ENCODE data around the gene CNTROB.
A peak's percentile ranks its signal among the peaks of the same experiment; 100 is the strongest.

CNTROB gene

GRCh38 chr17:7884581-7885366 is 47.2 kb upstream of the CNTROB start:
- Histone ChIP-seq H3K4me3 (ENCODE audit: low read length) (peak overlapping the region; percentile 95), H3F3A (ENCODE audit: control insufficient read depth, insufficient read depth) (peaks cover 45% of the 10 kb centered on the region), H3K4me2 (ENCODE audit: low read length) (peak overlapping the region; percentile 99; the same call in 1 of the 2 replicates), H3K9me3 (ENCODE audit: control insufficient read depth, insufficient read depth, low read length) (no peaks in the 10 kb centered on the region), H3K27ac (ENCODE audit: low read depth, low read length) (peak overlapping the region; percentile 96), H3K27me3 (ENCODE audit: control insufficient read depth, low read length) (no peaks in the 10 kb centered on the region), H3K79me2 (ENCODE audit: control insufficient read depth, low read length) (peaks cover 80% of the 10 kb centered on the region), H3K36me3 (ENCODE audit: control insufficient read depth, low read length) (peaks cover 66% of the 10 kb centered on the region), H3K9me2 (replicated peaks; ENCODE audit: control insufficient read depth, low read length) (no peaks in the 10 kb centered on the region), H4K20me1 (ENCODE audit: control insufficient read depth, insufficient read depth, low read depth, low read length) (no peaks in the 10 kb centered on the region), H3K4me1 (ENCODE audit: control insufficient read depth, low read length) (peaks cover 63% of the 10 kb centered on the region)
- no peak for TF ChIP-seq EZH2phosphoT487 (IDR thresholded peaks at IDR 0.05; ENCODE audit: borderline replicate concordance, low read length)
- TF ChIP-seq, protein P1, sequence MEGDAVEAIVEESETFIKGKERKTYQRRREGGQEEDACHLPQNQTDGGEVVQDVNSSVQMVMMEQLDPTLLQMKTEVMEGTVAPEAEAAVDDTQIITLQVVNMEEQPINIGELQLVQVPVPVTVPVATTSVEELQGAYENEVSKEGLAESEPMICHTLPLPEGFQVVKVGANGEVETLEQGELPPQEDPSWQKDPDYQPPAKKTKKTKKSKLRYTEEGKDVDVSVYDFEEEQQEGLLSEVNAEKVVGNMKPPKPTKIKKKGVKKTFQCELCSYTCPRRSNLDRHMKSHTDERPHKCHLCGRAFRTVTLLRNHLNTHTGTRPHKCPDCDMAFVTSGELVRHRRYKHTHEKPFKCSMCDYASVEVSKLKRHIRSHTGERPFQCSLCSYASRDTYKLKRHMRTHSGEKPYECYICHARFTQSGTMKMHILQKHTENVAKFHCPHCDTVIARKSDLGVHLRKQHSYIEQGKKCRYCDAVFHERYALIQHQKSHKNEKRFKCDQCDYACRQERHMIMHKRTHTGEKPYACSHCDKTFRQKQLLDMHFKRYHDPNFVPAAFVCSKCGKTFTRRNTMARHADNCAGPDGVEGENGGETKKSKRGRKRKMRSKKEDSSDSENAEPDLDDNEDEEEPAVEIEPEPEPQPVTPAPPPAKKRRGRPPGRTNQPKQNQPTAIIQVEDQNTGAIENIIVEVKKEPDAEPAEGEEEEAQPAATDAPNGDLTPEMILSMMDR (IDR thresholded peaks at IDR 0.05; ENCODE audit: low read depth, low read length, poor library complexity, severe bottlenecking): no peak

DNA sequence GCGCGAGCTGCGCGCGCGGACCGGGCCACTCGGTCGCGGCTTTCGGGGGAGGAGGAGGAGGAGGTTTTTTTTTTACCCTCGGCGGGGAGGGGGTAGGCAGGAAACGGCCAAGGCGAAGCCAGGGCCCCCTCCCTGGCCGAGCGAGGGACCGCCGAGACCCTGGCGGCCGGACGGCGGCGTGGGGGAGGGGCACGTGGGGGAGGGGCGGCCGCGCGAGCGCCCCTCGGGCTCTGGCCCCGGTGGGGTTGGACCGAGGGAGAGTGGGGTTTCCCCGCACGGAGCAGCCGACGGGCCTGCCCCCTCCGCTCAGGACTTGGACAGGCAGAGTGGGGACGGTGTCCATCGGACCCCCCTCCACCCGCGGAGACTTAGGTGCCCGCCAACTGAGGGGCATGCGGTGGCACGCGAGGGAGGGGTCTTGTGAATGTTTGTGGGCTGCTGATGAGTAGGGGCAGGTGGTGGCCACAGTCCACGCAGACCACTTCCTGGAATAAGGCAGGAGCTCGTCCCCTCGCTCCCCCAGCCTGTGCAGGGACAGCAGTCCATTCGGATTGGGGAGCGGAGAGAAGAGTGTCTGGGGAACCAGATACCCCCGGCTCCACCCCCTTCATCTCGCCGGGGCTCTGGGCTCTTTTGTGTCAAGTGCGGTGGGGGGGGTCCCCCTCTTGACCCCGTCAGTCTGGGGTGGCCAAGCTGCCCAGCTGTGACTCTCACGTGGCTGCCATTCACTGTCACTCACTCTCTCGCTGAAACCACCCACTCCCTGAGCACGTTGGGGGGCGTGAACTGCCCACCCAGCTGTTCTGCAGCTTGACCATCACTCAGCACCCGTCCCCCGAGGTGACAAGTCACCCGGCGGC is 46.4 kb upstream of the CNTROB start:
- Histone ChIP-seq H3K4me1 (ENCODE audit: control insufficient read depth, low read length) (peaks cover 55% of the 10 kb centered on the region), H3F3A (ENCODE audit: control insufficient read depth, insufficient read depth) (peaks cover 37% of the 10 kb centered on the region), H3K79me2 (ENCODE audit: control insufficient read depth, low read length) (peaks cover 85% of the 10 kb centered on the region), H3K4me2 (ENCODE audit: low read length) (peak overlapping the region; percentile 99), H3K9me2 (replicated peaks; ENCODE audit: control insufficient read depth, low read length) (no peaks in the 10 kb centered on the region), H4K20me1 (ENCODE audit: control insufficient read depth, insufficient read depth, low read depth, low read length) (no peaks in the 10 kb centered on the region), H3K27me3 (ENCODE audit: control insufficient read depth, low read length) (no peaks in the 10 kb centered on the region), H3K9me3 (ENCODE audit: control insufficient read depth, insufficient read depth, low read length) (no peaks in the 10 kb centered on the region), H3K27ac (ENCODE audit: low read depth, low read length) (peak overlapping the region; percentile 96), H3K4me3 (ENCODE audit: low read length) (peak overlapping the region; percentile 95), H3K36me3 (ENCODE audit: control insufficient read depth, low read length) (peaks cover 66% of the 10 kb centered on the region)
- TF ChIP-seq, protein P1 (IDR thresholded peaks at IDR 0.05; ENCODE audit: low read depth, low read length, poor library complexity, severe bottlenecking): no peak
- no peak for TF ChIP-seq EZH2phosphoT487 (IDR thresholded peaks at IDR 0.05; ENCODE audit: borderline replicate concordance, low read length)

- no peaks in the 10 kb centered on the region for H3K27me3 ChIP-seq (ENCODE audit: control insufficient read depth, low read length)
- H3K4me1 ChIP-seq (ENCODE audit: control insufficient read depth, low read length): peaks cover 47% of the 10 kb centered on the region
- H3K9me2 ChIP-seq (replicated peaks; ENCODE audit: control insufficient read depth, low read length): no peaks in the 10 kb centered on the region
- H3F3A ChIP-seq (ENCODE audit: control insufficient read depth, insufficient read depth): peaks cover 33% of the 10 kb centered on the region
- no peaks in the 10 kb centered on the region for H3K9me3 ChIP-seq (ENCODE audit: control insufficient read depth, insufficient read depth, low read length)
- H3K4me2 ChIP-seq (ENCODE audit: low read length): peak overlapping the region; percentile 99
- no peaks in the 10 kb centered on the region for H4K20me1 ChIP-seq (ENCODE audit: control insufficient read depth, insufficient read depth, low read depth, low read length)
- peak overlapping the region; percentile 95 for H3K4me3 ChIP-seq (ENCODE audit: low read length)
- TF ChIP-seq EZH2phosphoT487 (IDR thresholded peaks at IDR 0.05; ENCODE audit: borderline replicate concordance, low read length): no peak
- TF ChIP-seq, protein P1 (IDR thresholded peaks at IDR 0.05; ENCODE audit: low read depth, low read length, poor library complexity, severe bottlenecking): peak; percentile 42
- peak overlapping the region; percentile 96 for H3K27ac ChIP-seq (ENCODE audit: low read depth, low read length)
- peaks cover 84% of the 10 kb centered on the region for H3K79me2 ChIP-seq (ENCODE audit: control insufficient read depth, low read length)
- H3K36me3 ChIP-seq (ENCODE audit: control insufficient read depth, low read length): peaks cover 66% of the 10 kb centered on the region
These were observed 45.6 kb upstream of the CNTROB start for GRCh38 chr17:7886227-7887037.

Measured in DOHH2 (cell line).